Keratinocyte (primary cell): ENCODE measurements around the gene MAN1A2. TPM values are rescaled to one million over a fixed set of nuclear protein-coding genes. Genes with fewer than 3 reads are reported as not detected.

Experiments
- DNase-seq: peaks from one replicate; pipeline ENCODE4 v3.0.0-alpha.2; 2011; ENCODE audit warnings: low read depth, missing footprints, low spot score
- FAIRE-seq: peaks from 2 replicates; lab custom pipeline; 2011; peaks lifted over from hg19 to GRCh38; lab: Jason Lieb, UNC
- H2AFZ ChIP-seq: 2 replicates; pipeline ENCODE4 v1.6.0; 2012; ENCODE audit warnings: low read length, control low read depth, inconsistent platforms; ENCODE audit not compliant: control insufficient read depth
- H3K27ac ChIP-seq: 2 replicates; pipeline ENCODE4 v1.5.1; 2011; ENCODE audit warnings: low read length; ENCODE audit not compliant: control insufficient read depth, insufficient read depth
- H3K27me3 ChIP-seq: 3 replicates; pipeline ENCODE4 v1.6.0; 2011; ENCODE audit warnings: low read length; ENCODE audit not compliant: control insufficient read depth, insufficient read depth; ENCODE audit errors: extremely low read depth
- H3K36me3 ChIP-seq, 2 experiments: 2 replicates in 1 of 2; 3 replicates in 1 of 2; pipeline ENCODE4 v1.5.1; 2011; ENCODE audit warnings: low read length in 2 of 2, mild to moderate bottlenecking in 1 of 2; ENCODE audit not compliant: control insufficient read depth in 2 of 2, insufficient read depth in 2 of 2; ENCODE audit errors: extremely low read depth in 1 of 2
- H3K4me1 ChIP-seq: 3 replicates; pipeline ENCODE4 v1.5.1; 2011; ENCODE audit warnings: low read length; ENCODE audit not compliant: control insufficient read depth, insufficient read depth; ENCODE audit errors: extremely low read depth
- H3K4me2 ChIP-seq: 3 replicates; pipeline ENCODE4 v1.6.0; 2011; ENCODE audit warnings: low read depth, low read length; ENCODE audit not compliant: control insufficient read depth, insufficient read depth; ENCODE audit errors: extremely low read depth
- H3K4me3 ChIP-seq, 3 experiments: fragments of 200-600 bp in 1 of 3; sonication (generic) in 1 of 3; 2 replicates in 2 of 3; 3 replicates in 1 of 3; pipeline ENCODE4 v1.5.1; 2011 to 2016; ENCODE audit warnings: low read length in 3 of 3, mild to moderate bottlenecking in 3 of 3, control low read depth in 2 of 3, inconsistent platforms in 1 of 3, low read depth in 1 of 3, mixed read lengths in 1 of 3, mixed run types in 1 of 3, moderate library complexity in 1 of 3; ENCODE audit not compliant: control insufficient read depth in 2 of 3, insufficient read depth in 2 of 3; ENCODE audit errors: extremely low read depth in 1 of 3
- H3K79me2 ChIP-seq: 2 replicates; pipeline ENCODE4 v1.6.0; 2012; ENCODE audit warnings: low read length; ENCODE audit not compliant: control insufficient read depth, insufficient read depth
- H3K9ac ChIP-seq: 3 replicates; pipeline ENCODE4 v1.6.0; 2011; ENCODE audit warnings: low read length; ENCODE audit not compliant: control insufficient read depth, insufficient read depth; ENCODE audit errors: extremely low read depth
- H3K9me1 ChIP-seq: 3 replicates; pipeline ENCODE4 v1.6.0; 2011; ENCODE audit warnings: low read length; ENCODE audit not compliant: control insufficient read depth, insufficient read depth; ENCODE audit errors: extremely low read depth
- H3K9me3 ChIP-seq: 2 replicates; pipeline ENCODE4 v1.5.1; 2012; ENCODE audit warnings: low read depth, low read length; ENCODE audit not compliant: control insufficient read depth
- H4K20me1 ChIP-seq: 3 replicates; pipeline ENCODE4 v1.6.0; 2011; ENCODE audit warnings: low read length; ENCODE audit not compliant: control insufficient read depth, insufficient read depth; ENCODE audit errors: extremely low read depth
- EZH2 ChIP-seq: IDR thresholded peaks from one replicate; pipeline ENCODE4 v1.6.1; 2012; ENCODE audit warnings: inconsistent platforms, mild to moderate bottlenecking, low read length, moderate library complexity
- dilution Hi-C: fragments of 300-500 bp; cut with MboI; formaldehyde crosslinking; loops from one replicate; pipeline ENCODE4 v1.7.0; 2020; ENCODE audit warnings: low sequenced_read_pairs; ENCODE audit not compliant: extremely low pct_ligation_motif_present
- polyA plus RNA-seq, 5 experiments: library from polyadenylated mRNA; depleted of rRNA in 3 of 5; stranded (reverse) in 3 of 5; stranded (forward) in 1 of 5; unstranded in 1 of 5; fragments of >200 nt; gene quantifications; 1 replicate in 1 of 5; 2 replicates in 3 of 5; 3 replicates in 1 of 5; pipeline versions ENCODE4 v1.2.1 to v1.2.3, GENCODE V29; 2011 to 2012; ENCODE audit warnings: missing spikeins in 2 of 5, low read depth in 1 of 5, low replicate concordance in 1 of 5
- TF ChIP-seq, protein P1 (sequence below), 3 experiments: IDR thresholded peaks in 1 of 3; conservative IDR thresholded peaks in 1 of 3; optimal IDR thresholded peaks in 1 of 3; 2 replicates in 2 of 3; 3 replicates in 1 of 3; pipeline versions ENCODE3 to v1.5.1; 2011; ENCODE audit warnings: low read length in 3 of 3, mild to moderate bottlenecking in 3 of 3, moderate library complexity in 2 of 3, control low read depth in 1 of 3, inconsistent platforms in 1 of 3; ENCODE audit not compliant: insufficient read depth in 2 of 3; ENCODE audit errors: extremely low read depth in 1 of 3

MAN1A2 gene
- polyA plus RNA-seq, 1 donor (not counting 4 experiments of a cell fraction or from before 2014, with no cell fraction given), result 19.0 TPM

DNA sequence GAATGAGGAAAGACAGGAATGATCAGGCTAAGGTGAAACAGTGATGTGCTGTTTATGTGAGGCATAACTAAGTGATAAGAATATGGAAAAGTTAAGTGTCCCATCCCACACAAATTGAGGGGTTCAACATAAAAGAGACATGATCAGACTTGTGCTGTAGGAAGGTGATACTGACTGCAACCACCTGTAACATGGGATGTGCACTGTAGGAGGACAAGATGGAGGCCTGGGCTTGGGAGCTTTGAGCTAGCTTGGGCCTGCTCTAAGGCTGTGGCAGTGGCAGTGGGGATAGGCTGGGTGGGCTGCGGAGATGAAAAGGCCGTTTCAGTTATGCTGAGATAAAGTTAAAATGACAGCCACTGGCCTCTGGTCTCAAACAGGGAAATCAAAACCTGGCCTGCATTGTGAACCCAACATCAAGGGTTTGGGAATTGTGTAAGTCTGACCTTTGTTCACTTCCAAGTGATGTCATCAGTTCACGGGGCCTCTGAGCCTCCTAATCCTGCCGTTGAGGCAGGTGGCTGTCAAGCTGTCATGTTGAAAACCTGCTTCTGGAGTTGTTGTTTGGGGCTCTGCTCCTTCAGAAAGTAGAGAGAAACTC, 177.4 kb downstream of the MAN1A2 start:
- Histone ChIP-seq H4K20me1 (no peaks in the 10 kb centered on the region), H3K27me3 (no peaks in the 10 kb centered on the region), H3K36me3 (no peaks in the 10 kb centered on the region), H2AFZ (no peak overlapping the region), H3K4me3 (no peak overlapping the region), H3K4me2 (no peak overlapping the region), H3K4me1 (no peaks in the 10 kb centered on the region), H3K9me1 (no peaks in the 10 kb centered on the region), H3K9me3 (no peaks in the 10 kb centered on the region), H3K79me2 (no peaks in the 10 kb centered on the region), H3K27ac (no peak overlapping the region), H3K9ac (no peak overlapping the region)
- FAIRE-seq (no peak), DNase-seq (no peak)
- TF ChIP-seq, protein P1, sequence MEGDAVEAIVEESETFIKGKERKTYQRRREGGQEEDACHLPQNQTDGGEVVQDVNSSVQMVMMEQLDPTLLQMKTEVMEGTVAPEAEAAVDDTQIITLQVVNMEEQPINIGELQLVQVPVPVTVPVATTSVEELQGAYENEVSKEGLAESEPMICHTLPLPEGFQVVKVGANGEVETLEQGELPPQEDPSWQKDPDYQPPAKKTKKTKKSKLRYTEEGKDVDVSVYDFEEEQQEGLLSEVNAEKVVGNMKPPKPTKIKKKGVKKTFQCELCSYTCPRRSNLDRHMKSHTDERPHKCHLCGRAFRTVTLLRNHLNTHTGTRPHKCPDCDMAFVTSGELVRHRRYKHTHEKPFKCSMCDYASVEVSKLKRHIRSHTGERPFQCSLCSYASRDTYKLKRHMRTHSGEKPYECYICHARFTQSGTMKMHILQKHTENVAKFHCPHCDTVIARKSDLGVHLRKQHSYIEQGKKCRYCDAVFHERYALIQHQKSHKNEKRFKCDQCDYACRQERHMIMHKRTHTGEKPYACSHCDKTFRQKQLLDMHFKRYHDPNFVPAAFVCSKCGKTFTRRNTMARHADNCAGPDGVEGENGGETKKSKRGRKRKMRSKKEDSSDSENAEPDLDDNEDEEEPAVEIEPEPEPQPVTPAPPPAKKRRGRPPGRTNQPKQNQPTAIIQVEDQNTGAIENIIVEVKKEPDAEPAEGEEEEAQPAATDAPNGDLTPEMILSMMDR (optimal IDR thresholded peaks at IDR 0.05 in 1 of 3, IDR thresholded peaks at IDR 0.05 in 1 of 3, conservative IDR thresholded peaks at IDR 0.05 in 1 of 3; ENCODE audit: extremely low read depth in 1 of 3, insufficient read depth in 2 of 3, low read length in 3 of 3), result no peak
- no peak for TF ChIP-seq EZH2
- dilution Hi-C loops, result no loop called here

DNA sequence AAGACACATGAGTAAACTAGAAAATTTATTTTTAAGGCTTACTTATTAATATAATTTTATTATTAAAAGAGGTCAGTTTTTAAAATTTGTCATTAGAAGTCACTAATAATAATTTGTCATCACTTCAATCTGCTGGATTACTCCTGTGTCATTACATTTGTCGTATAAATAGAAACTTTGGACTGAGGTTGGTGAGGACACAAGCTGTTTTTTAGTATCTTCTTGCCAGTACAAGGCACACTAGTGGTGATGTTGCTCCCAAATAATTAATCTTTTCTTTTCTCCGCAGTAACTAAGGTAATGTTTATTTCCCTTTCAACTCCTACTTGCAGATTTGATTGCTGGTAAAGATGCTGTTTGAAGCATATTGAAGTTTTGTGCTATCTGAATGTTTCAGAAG, 179.2 kb downstream of the MAN1A2 start:
- DNase-seq (no peak), FAIRE-seq (no peak)
- dilution Hi-C loops, result no loop called here

More for the DNA sequence above, 179.2 kb downstream of the MAN1A2 start:
- Histone ChIP-seq H3K9ac (no peak overlapping the region), H3K79me2 (no peaks in the 10 kb centered on the region), H3K9me3 (no peaks in the 10 kb centered on the region), H3K36me3 (no peaks in the 10 kb centered on the region), H3K4me1 (no peaks in the 10 kb centered on the region), H3K4me3 (no peak overlapping the region), H3K4me2 (no peak overlapping the region), H2AFZ (no peak overlapping the region), H4K20me1 (no peaks in the 10 kb centered on the region), H3K9me1 (no peaks in the 10 kb centered on the region), H3K27ac (no peak overlapping the region), H3K27me3 (no peaks in the 10 kb centered on the region)
- TF ChIP-seq EZH2, result no peak
- TF ChIP-seq, protein P1 (optimal IDR thresholded peaks at IDR 0.05 in 1 of 3, IDR thresholded peaks at IDR 0.05 in 1 of 3, conservative IDR thresholded peaks at IDR 0.05 in 1 of 3; ENCODE audit: extremely low read depth in 1 of 3, insufficient read depth in 2 of 3, low read length in 3 of 3), result no peak
